C4-2B (cell line): ENCODE results near the gene TXNDC8.

Experiments used
- CTCF ChIP-seq: fragments of 450-650 bp; conservative IDR thresholded peaks from 2 replicates; pipeline ENCODE4 v1.5.1; 2017; ENCODE audit warnings: mild to moderate bottlenecking
- ZFX ChIP-seq: fragments of 450-650 bp; IDR thresholded peaks from 2 replicates; pipeline ENCODE4 v1.6.1; 2017

GRCh38 chr9:110332766-110333165 lies 4.9 kb downstream of the TXNDC8 start:
- TF ChIP-seq CTCF = no peak
- TF ChIP-seq ZFX = no peak
